ENCODE data around the gene GNG7.
"Not testable (repeated sequence)": the region's sequence is repeated elsewhere in the genome, so short reads cannot be mapped to it uniquely, and the experiment has no call there.

Gene GNG7

GRCh38 chr19:2468596-2468995 lies 233.9 kb downstream of the GNG7 start:
- ATAC-seq (no peak), DNase-seq (no peak)
- Mint-ChIP-seq H3K27me3 (peaks cover 5% of the 10 kb centered on the region), H3K4me1 (peaks cover 17% of the 10 kb centered on the region), H3K9me3 (no peaks in the 10 kb centered on the region), H3K4me3 (no peak overlapping the region), H3K27ac (no peak overlapping the region), H3K36me3 (ENCODE audit: low read depth) (no peaks in the 10 kb centered on the region)

- Mint-ChIP-seq H3K4me1 (peaks cover 22% of the 10 kb centered on the region), H3K9me3 (no peaks in the 10 kb centered on the region), H3K36me3 (ENCODE audit: low read depth) (no peaks in the 10 kb centered on the region), H3K4me3 (no peak overlapping the region), H3K27me3 (peaks cover 5% of the 10 kb centered on the region), H3K27ac (no peak overlapping the region)
- DNase-seq (no peak), ATAC-seq (no peak)
Measured at GRCh38 chr19:2464389-2464788, 238.1 kb downstream of the GNG7 start.

- not testable (repeated sequence) for H3K27me3 Mint-ChIP-seq; DNase-seq; H3K27ac Mint-ChIP-seq; H3K36me3 Mint-ChIP-seq (ENCODE audit: low read depth); ATAC-seq; H3K9me3 Mint-ChIP-seq; H3K4me3 Mint-ChIP-seq
- peaks cover 15% of the 10 kb centered on the region for H3K4me1 Mint-ChIP-seq
Measured at GRCh38 chr19:2463694-2464093, 238.8 kb downstream of the GNG7 start.

GRCh38 chr19:2462635-2463421 lies 239.7 kb downstream of the GNG7 start:
- Mint-ChIP-seq H3K36me3 (ENCODE audit: low read depth) (no peaks in the 10 kb centered on the region), H3K27ac (no peak overlapping the region), H3K4me3 (peak overlapping the region; percentile 83), H3K9me3 (no peaks in the 10 kb centered on the region), H3K27me3 (peaks cover 4% of the 10 kb centered on the region), H3K4me1 (peaks cover 13% of the 10 kb centered on the region)
- no peak for DNase-seq
- ATAC-seq: no peak

GRCh38 chr19:2461751-2462634 lies 240.5 kb downstream of the GNG7 start:
- ATAC-seq (peak; percentile 70), DNase-seq (peak; percentile 78)
- Mint-ChIP-seq H3K36me3 (ENCODE audit: low read depth) (no peaks in the 10 kb centered on the region), H3K27me3 (peaks cover 4% of the 10 kb centered on the region), H3K4me1 (peaks cover 17% of the 10 kb centered on the region), H3K4me3 (peak overlapping the region; percentile 83), H3K9me3 (no peaks in the 10 kb centered on the region), H3K27ac (peak overlapping the region; percentile 46)
